SK-N-SH treated with all-trans-retinoic acid at 6 μM for 48 hours (cell line): ENCODE measurements around the gene FOXK1.

Experiments
- ATAC-seq: fragments of 200-7000 bp; cut with Tn5 transposase; 3 replicates; pipeline ENCODE4 v1.9.1; 2020; ENCODE audit warnings: mild to moderate bottlenecking, moderate library complexity
- BACH2 ChIP-seq: fragments of 250-450 bp; sonication (Bioruptor Pico); IDR thresholded peaks from 2 replicates; pipeline ENCODE4 v1.9.0; 2021; ENCODE audit warnings: mild to moderate bottlenecking, borderline replicate concordance
- CREB5 ChIP-seq: fragments of 250-450 bp; sonication (Bioruptor Pico); IDR thresholded peaks from 2 replicates; pipeline ENCODE4 v1.5.1; 2020; ENCODE audit warnings: low read depth, mild to moderate bottlenecking, moderate library complexity
- ESRRG ChIP-seq: fragments of 250-450 bp; sonication (Bioruptor Pico); IDR thresholded peaks from 2 replicates; pipeline ENCODE4 v1.6.1; 2021; ENCODE audit warnings: mild to moderate bottlenecking
- GLIS3 ChIP-seq: fragments of 250-450 bp; sonication (Bioruptor Pico); IDR thresholded peaks from 2 replicates; pipeline ENCODE4 v1.5.0; 2020; ENCODE audit warnings: mild to moderate bottlenecking, moderate library complexity
- ISL1 ChIP-seq: fragments of 250-450 bp; sonication (Bioruptor Pico); IDR thresholded peaks from 2 replicates; pipeline ENCODE4 v2.1.2; 2022; ENCODE audit warnings: mild to moderate bottlenecking, moderate library complexity
- PATZ1 ChIP-seq: fragments of 250-450 bp; sonication (Bioruptor Pico); IDR thresholded peaks from 2 replicates; pipeline ENCODE4 v1.8.0; 2020; ENCODE audit warnings: mild to moderate bottlenecking, moderate library complexity, borderline replicate concordance
- PPARA ChIP-seq: fragments of 250-450 bp; sonication (Bioruptor Pico); IDR thresholded peaks from 2 replicates; pipeline ENCODE4 v1.5.0; 2020; ENCODE audit warnings: mild to moderate bottlenecking, borderline replicate concordance
- RARB ChIP-seq: fragments of 250-450 bp; sonication (Bioruptor Pico); IDR thresholded peaks from 2 replicates; pipeline ENCODE4 v1.8.0; 2021; ENCODE audit warnings: mild to moderate bottlenecking, moderate library complexity
- SNAI2 ChIP-seq: fragments of 250-450 bp; sonication (Bioruptor Pico); IDR thresholded peaks from 2 replicates; pipeline ENCODE4 v1.5.0; 2020; ENCODE audit warnings: mild to moderate bottlenecking, moderate library complexity
- TCF4 ChIP-seq: fragments of 250-450 bp; sonication (Bioruptor Pico); IDR thresholded peaks from 2 replicates; pipeline ENCODE4 v1.8.0; 2021; ENCODE audit warnings: mild to moderate bottlenecking, moderate library complexity, borderline replicate concordance
- TOX ChIP-seq: fragments of 250-450 bp; sonication (Bioruptor Pico); IDR thresholded peaks from 2 replicates; pipeline ENCODE4 v1.8.0; 2021; ENCODE audit warnings: mild to moderate bottlenecking, moderate library complexity, borderline replicate concordance
- TSHZ2 ChIP-seq: fragments of 250-450 bp; sonication (Bioruptor Pico); IDR thresholded peaks from 2 replicates; pipeline ENCODE4 v1.5.0; 2020; ENCODE audit warnings: mild to moderate bottlenecking, moderate library complexity
- ZC3H10 ChIP-seq: fragments of 250-450 bp; sonication (Bioruptor Pico); IDR thresholded peaks from 2 replicates; pipeline ENCODE4 v1.5.1; 2021; ENCODE audit warnings: mild to moderate bottlenecking, moderate library complexity
- ZFP30 ChIP-seq: fragments of 450-650 bp; formaldehyde crosslinking; IDR thresholded peaks from 2 replicates; pipeline ENCODE4 v1.5.0; 2022; ENCODE audit warnings: mild to moderate bottlenecking, moderate library complexity
- ZNF70 ChIP-seq: fragments of 450-650 bp; formaldehyde crosslinking; IDR thresholded peaks from 2 replicates; pipeline ENCODE4 v1.5.0; 2020; ENCODE audit warnings: mild to moderate bottlenecking, moderate library complexity
- ZNF8 ChIP-seq: fragments of 450-650 bp; formaldehyde crosslinking; IDR thresholded peaks from 2 replicates; pipeline ENCODE4 v1.5.0; 2020; ENCODE audit warnings: mild to moderate bottlenecking, moderate library complexity

FOXK1 gene

GRCh38 chr7:4648111-4648510, 34.0 kb upstream of the FOXK1 start (continued):
- TF ChIP-seq PATZ1 (CRISPR knock-in tag) (no peak), ISL1 (CRISPR knock-in tag) (no peak), BACH2 (CRISPR knock-in tag) (no peak)

- ATAC-seq: no peak
- TF ChIP-seq PPARA (CRISPR knock-in tag) (no peak), RARB (CRISPR knock-in tag) (no peak), GLIS3 (CRISPR knock-in tag) (no peak), CREB5 (CRISPR knock-in tag) (no peak), ZFP30 (no peak), ISL1 (CRISPR knock-in tag) (no peak)
These were observed 31.6 kb upstream of the FOXK1 start for GRCh38 chr7:4650433-4651047.

- no peak for ATAC-seq
- TF ChIP-seq ESRRG (CRISPR knock-in tag) (no peak), CREB5 (CRISPR knock-in tag) (no peak), ZNF70 (CRISPR knock-in tag) (no peak), ZNF8 (no peak), TSHZ2 (CRISPR knock-in tag) (no peak), TCF4 (no peak), ZC3H10 (CRISPR knock-in tag) (no peak), BACH2 (CRISPR knock-in tag) (no peak), TOX (CRISPR knock-in tag) (no peak), SNAI2 (no peak)
These were observed 28.3 kb upstream of the FOXK1 start for GRCh38 chr7:4653771-4654170.

GRCh38 chr7:4655311-4655710, 26.8 kb upstream of the FOXK1 start:
- ATAC-seq: no peak

More at GRCh38 chr7:4655311-4655710, 26.8 kb upstream of the FOXK1 start:
- TF ChIP-seq PATZ1 (CRISPR knock-in tag) (no peak), SNAI2 (no peak), ZFP30 (no peak), PPARA (CRISPR knock-in tag) (no peak)
